ENCODE measurements around the gene HDAC7. TPM values are rescaled to one million over a fixed set of nuclear protein-coding genes. Genes with fewer than 3 reads are reported as not detected.

The HDAC7 gene
- total RNA-seq, 1 experiment from 2014 or later: 71.2 TPM

- BruUV-seq (replicated peaks): no TSS peak
- ChIA-PET CTCF (interaction anchor here (0.8 to 6.1 kb wide), 11 partner anchors 9 to 163 kb away, joined by 3 to 171 read pairs (median 14); partner anchors contain the start of genes RAPGEF3, RPAP3, SLC48A1 and VDR), POLR2A (interaction anchor here (1.1 kb wide), 1 partner anchor 26 kb away, joined by 3 read pairs; no protein-coding TSS in a partner anchor)
- Mint-ChIP-seq H3K27ac (ENCODE audit: unreplicated experiment) (no peak overlapping the region), H3K36me3 (ENCODE audit: insufficient read depth, unreplicated experiment) (no peaks in the 10 kb centered on the region), H3K27me3 (ENCODE audit: insufficient read depth, unreplicated experiment) (no peaks in the 10 kb centered on the region), H3K4me3 (ENCODE audit: unreplicated experiment) (no peak overlapping the region), H3K9me3 (ENCODE audit: unreplicated experiment) (no peaks in the 10 kb centered on the region), H3K4me1 (ENCODE audit: low read depth, unreplicated experiment) (peaks cover 18% of the 10 kb centered on the region)
- Histone ChIP-seq H3K36me3 (ENCODE audit: control insufficient read depth, insufficient read depth, low read length) (no peaks in the 10 kb centered on the region), H3K9me3 (no peaks in the 10 kb centered on the region), H3K4me3 (ENCODE audit: low read depth, low read length) (no peak overlapping the region), H3K4me1 (peaks cover 5% of the 10 kb centered on the region; the same call in 1 of the 2 replicates), H3K27me3 (replicated peaks; ENCODE audit: control insufficient read depth, insufficient read depth, low read length) (no peaks in the 10 kb centered on the region)
- intact Hi-C loops (cut with micrococcal nuclease; ENCODE audit: unreplicated experiment): no loop called here
- peak; percentile 94 to 99 for TF ChIP-seq CTCF (IDR thresholded peaks at IDR 0.05; ENCODE audit: insufficient read depth in 1 of 2, low read depth in 1 of 2, low read length in 1 of 2, severe bottlenecking in 1 of 2, unreplicated experiment in 1 of 2)
- DNase-seq: peak; percentile 74 to 86
Observed at GRCh38 chr12:47742253-47742825, 77.4 kb downstream of the HDAC7 start.

GRCh38 chr12:47741340-47741703, 78.4 kb downstream of the HDAC7 start:
- Histone ChIP-seq H3K27me3 (replicated peaks; ENCODE audit: control insufficient read depth, insufficient read depth, low read length) (no peaks in the 10 kb centered on the region), H3K9me3 (no peaks in the 10 kb centered on the region), H3K4me1 (peaks cover 5% of the 10 kb centered on the region; the same call in 1 of the 2 replicates), H3K36me3 (ENCODE audit: control insufficient read depth, insufficient read depth, low read length) (no peaks in the 10 kb centered on the region), H3K4me3 (ENCODE audit: low read depth, low read length) (no peak overlapping the region)
- Mint-ChIP-seq H3K36me3 (ENCODE audit: insufficient read depth, unreplicated experiment) (no peaks in the 10 kb centered on the region), H3K27me3 (ENCODE audit: insufficient read depth, unreplicated experiment) (no peaks in the 10 kb centered on the region), H3K4me3 (ENCODE audit: unreplicated experiment) (no peak overlapping the region), H3K27ac (ENCODE audit: unreplicated experiment) (no peak overlapping the region), H3K4me1 (ENCODE audit: low read depth, unreplicated experiment) (peaks cover 18% of the 10 kb centered on the region), H3K9me3 (ENCODE audit: unreplicated experiment) (no peaks in the 10 kb centered on the region)
- TF ChIP-seq CTCF (IDR thresholded peaks at IDR 0.05; ENCODE audit: insufficient read depth in 1 of 2, low read depth in 1 of 2, low read length in 1 of 2, severe bottlenecking in 1 of 2, unreplicated experiment in 1 of 2): no peak
- intact Hi-C loops (cut with micrococcal nuclease; ENCODE audit: unreplicated experiment): no loop called here
- ChIA-PET POLR2A (no interaction called here), CTCF (interaction anchor here (0.7 to 6.1 kb wide), 11 partner anchors 10 to 198 kb away, joined by 3 to 171 read pairs (median 5); partner anchors contain the start of genes RAPGEF3 and SLC48A1)
- BruUV-seq (replicated peaks): no TSS peak
- no peak for DNase-seq

- intact Hi-C loops (cut with micrococcal nuclease; ENCODE audit: unreplicated experiment): no loop called here
- H3K4me3 ChIP-seq (ENCODE audit: low read depth, low read length): no peak overlapping the region
- CTCF ChIA-PET: interaction anchor here (0.7 to 6.1 kb wide), 9 partner anchors 9 to 198 kb away, joined by 3 to 171 read pairs (median 5); partner anchors contain the start of gene SLC48A1
Observed at GRCh38 chr12:47740606-47741339, 78.9 kb downstream of the HDAC7 start.

More at GRCh38 chr12:47740606-47741339, 78.9 kb downstream of the HDAC7 start:
- POLR2A ChIA-PET: no interaction called here
- H3K4me1 ChIP-seq: peaks cover 5% of the 10 kb centered on the region; the same call in 1 of the 2 replicates
- H3K27me3 ChIP-seq (replicated peaks; ENCODE audit: control insufficient read depth, insufficient read depth, low read length): no peaks in the 10 kb centered on the region
- no peaks in the 10 kb centered on the region for H3K9me3 ChIP-seq
- H3K36me3 ChIP-seq (ENCODE audit: control insufficient read depth, insufficient read depth, low read length): no peaks in the 10 kb centered on the region
- H3K4me3 Mint-ChIP-seq (ENCODE audit: unreplicated experiment): no peak overlapping the region
- BruUV-seq (replicated peaks): no TSS peak
- no peak overlapping the region for H3K27ac Mint-ChIP-seq (ENCODE audit: unreplicated experiment)
- no peaks in the 10 kb centered on the region for H3K9me3 Mint-ChIP-seq (ENCODE audit: unreplicated experiment)
- DNase-seq: no peak
- peaks cover 18% of the 10 kb centered on the region for H3K4me1 Mint-ChIP-seq (ENCODE audit: low read depth, unreplicated experiment)
- TF ChIP-seq CTCF (IDR thresholded peaks at IDR 0.05; ENCODE audit: insufficient read depth in 1 of 2, low read depth in 1 of 2, low read length in 1 of 2, severe bottlenecking in 1 of 2, unreplicated experiment in 1 of 2): no peak
- H3K27me3 Mint-ChIP-seq (ENCODE audit: insufficient read depth, unreplicated experiment): no peaks in the 10 kb centered on the region
- no peaks in the 10 kb centered on the region for H3K36me3 Mint-ChIP-seq (ENCODE audit: insufficient read depth, unreplicated experiment)

All from Caco-2 (cell line).